Liver (tissue), 3 donors: ENCODE data around the gene ARHGAP6.

ENCODE experiments used
- CTCF ChIP-seq: fragments of 150-350 bp; IDR thresholded peaks from 2 replicates; pipeline ENCODE4 v1.5.1; 2017; ENCODE audit warnings: improper control_type of control experiment, low read depth, low read length; ENCODE audit not compliant: missing input control
- EGR1 ChIP-seq, 2 donors: IDR thresholded peaks; 2 replicates each; pipeline ENCODE4 v1.6.1; 2016 to 2018; ENCODE audit warnings: antibody characterized with exemption in 2 of 2, low read depth in 2 of 2
- FOXA1 ChIP-seq: IDR thresholded peaks from 2 replicates; pipeline ENCODE4 v1.6.1; 2016; ENCODE audit warnings: antibody characterized with exemption
- GABPA ChIP-seq, 2 donors: IDR thresholded peaks in 1 of 2; conservative IDR thresholded peaks in 1 of 2; 2 replicates each; pipeline ENCODE4 v1.6.1; 2016; ENCODE audit warnings: antibody characterized with exemption in 2 of 2, mild to moderate bottlenecking in 1 of 2, moderate library complexity in 1 of 2
- HNF4A ChIP-seq, 2 donors: conservative IDR thresholded peaks; 2 replicates each; pipeline ENCODE4 v1.6.1; 2016; ENCODE audit warnings: antibody characterized with exemption in 2 of 2, mild to moderate bottlenecking in 2 of 2
- JUND ChIP-seq, 2 donors: IDR thresholded peaks; 2 replicates each; pipeline ENCODE4 v1.6.1; 2016; ENCODE audit warnings: antibody characterized with exemption in 2 of 2
- RAD21 ChIP-seq, 2 donors: IDR thresholded peaks; 2 replicates each; pipeline ENCODE4 v1.6.1; 2016; ENCODE audit warnings: antibody characterized with exemption in 2 of 2, mild to moderate bottlenecking in 2 of 2
- REST ChIP-seq: IDR thresholded peaks from 2 replicates; pipeline ENCODE4 v1.6.1; 2016; ENCODE audit warnings: antibody characterized with exemption, mild to moderate bottlenecking
- SP1 ChIP-seq: IDR thresholded peaks from 2 replicates; pipeline ENCODE4 v1.6.1; 2018; ENCODE audit warnings: antibody characterized with exemption, mild to moderate bottlenecking
- TAF1 ChIP-seq: conservative IDR thresholded peaks from 2 replicates; pipeline ENCODE4 v1.6.1; 2016; ENCODE audit warnings: antibody characterized with exemption, mild to moderate bottlenecking
- YY1 ChIP-seq: IDR thresholded peaks from 2 replicates; pipeline ENCODE4 v1.6.1; 2016; ENCODE audit warnings: antibody characterized with exemption, mild to moderate bottlenecking
- ZBTB33 ChIP-seq: IDR thresholded peaks from 2 replicates; pipeline ENCODE4 v1.6.1; 2016; ENCODE audit warnings: antibody characterized with exemption
- donor health status: healthy.
- donor health status: healthy.

GRCh38 chrX:11328134-11328533 lies 337.6 kb downstream of the ARHGAP6 start:
- TF ChIP-seq ZBTB33 (no peak), CTCF (peak; percentile 17), FOXA1 (no peak), TAF1 (no peak), HNF4A (conservative IDR thresholded peaks at IDR 0.05) (peak in 1 of 2 donors; percentile 7), EGR1 (IDR thresholded peaks at IDR 0.05; ENCODE audit: low read depth in 2 of 2) (no peak), RAD21 (IDR thresholded peaks at IDR 0.05) (peak; percentile 61 to 67), GABPA (IDR thresholded peaks at IDR 0.05 in 1 of 2, conservative IDR thresholded peaks at IDR 0.05 in 1 of 2) (no peak), SP1 (no peak), REST (no peak), YY1 (no peak), JUND (IDR thresholded peaks at IDR 0.05) (no peak)
